H1 (cell line): ENCODE measurements around the gene SLC39A2.

ENCODE experiments used
- EZH2 ChIP-seq: fragments of 200-600 bp; sonication (generic); IDR thresholded peaks from 2 replicates; pipeline ENCODE4 v1.7.1; 2012; ENCODE audit warnings: low read depth, mild to moderate bottlenecking, moderate library complexity, low read length, inconsistent platforms; ENCODE audit not compliant: severe bottlenecking
- GABPA ChIP-seq: IDR thresholded peaks from 2 replicates; pipeline ENCODE4 v1.6.1; 2011; ENCODE audit warnings: mild to moderate bottlenecking, low read length, moderate library complexity, borderline replicate concordance; ENCODE audit not compliant: insufficient read depth
- HDAC2 ChIP-seq, 2 experiments: fragments of 300-600 bp in 1 of 2; sonication (generic) in 1 of 2; IDR thresholded peaks; 2 replicates each; pipeline ENCODE4 v1.6.1; 2011 to 2012; ENCODE audit warnings: low read depth in 2 of 2, low read length in 2 of 2, mild to moderate bottlenecking in 2 of 2, moderate library complexity in 2 of 2, borderline replicate concordance in 1 of 2, inconsistent platforms in 1 of 2
- JUND ChIP-seq: IDR thresholded peaks from 2 replicates; pipeline ENCODE4 v1.6.1; 2011; ENCODE audit warnings: mild to moderate bottlenecking, improper control_type of control experiment, low read length
- POLR2A ChIP-seq, 2 experiments: IDR thresholded peaks; 1 replicate in 1 of 2; 2 replicates in 1 of 2; pipeline ENCODE4 v1.6.1; 2011; ENCODE audit warnings: low read depth in 2 of 2, low read length in 2 of 2, mild to moderate bottlenecking in 2 of 2; ENCODE audit errors: control extremely low read depth in 1 of 2
- RBBP5 ChIP-seq: IDR thresholded peaks from 2 replicates; pipeline ENCODE4 v1.7.1; 2012; ENCODE audit warnings: low read depth, mild to moderate bottlenecking, inconsistent platforms, low read length, moderate library complexity, borderline replicate concordance
- SIX5 ChIP-seq: IDR thresholded peaks from 2 replicates; pipeline ENCODE4 v1.6.1; 2011; ENCODE audit warnings: mild to moderate bottlenecking, low read depth, low read length
- TAF1 ChIP-seq: IDR thresholded peaks from 2 replicates; pipeline ENCODE4 v1.6.1; 2011; ENCODE audit warnings: mild to moderate bottlenecking, low read depth, low read length
- TF ChIP-seq, protein P1 (sequence below), 3 experiments: IDR thresholded peaks; 1 replicate in 2 of 3; 2 replicates in 1 of 3; pipeline versions ENCODE4 v1.5.1 to v1.6.1; 2011; ENCODE audit warnings: low read length in 3 of 3, mild to moderate bottlenecking in 3 of 3, inconsistent platforms in 2 of 3, low read depth in 1 of 3, moderate library complexity in 1 of 3; ENCODE audit not compliant: insufficient read depth in 1 of 3; ENCODE audit errors: control extremely low read depth in 1 of 3

GRCh38 chr14:21030531-21030930 lies 31.4 kb downstream of the SLC39A2 start:
- TF ChIP-seq GABPA, result no peak
- no peak for TF ChIP-seq POLR2A (IDR thresholded peaks at IDR 0.05; ENCODE audit: control extremely low read depth in 1 of 2, low read depth in 2 of 2, low read length in 2 of 2)
- TF ChIP-seq, protein P1, sequence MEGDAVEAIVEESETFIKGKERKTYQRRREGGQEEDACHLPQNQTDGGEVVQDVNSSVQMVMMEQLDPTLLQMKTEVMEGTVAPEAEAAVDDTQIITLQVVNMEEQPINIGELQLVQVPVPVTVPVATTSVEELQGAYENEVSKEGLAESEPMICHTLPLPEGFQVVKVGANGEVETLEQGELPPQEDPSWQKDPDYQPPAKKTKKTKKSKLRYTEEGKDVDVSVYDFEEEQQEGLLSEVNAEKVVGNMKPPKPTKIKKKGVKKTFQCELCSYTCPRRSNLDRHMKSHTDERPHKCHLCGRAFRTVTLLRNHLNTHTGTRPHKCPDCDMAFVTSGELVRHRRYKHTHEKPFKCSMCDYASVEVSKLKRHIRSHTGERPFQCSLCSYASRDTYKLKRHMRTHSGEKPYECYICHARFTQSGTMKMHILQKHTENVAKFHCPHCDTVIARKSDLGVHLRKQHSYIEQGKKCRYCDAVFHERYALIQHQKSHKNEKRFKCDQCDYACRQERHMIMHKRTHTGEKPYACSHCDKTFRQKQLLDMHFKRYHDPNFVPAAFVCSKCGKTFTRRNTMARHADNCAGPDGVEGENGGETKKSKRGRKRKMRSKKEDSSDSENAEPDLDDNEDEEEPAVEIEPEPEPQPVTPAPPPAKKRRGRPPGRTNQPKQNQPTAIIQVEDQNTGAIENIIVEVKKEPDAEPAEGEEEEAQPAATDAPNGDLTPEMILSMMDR (IDR thresholded peaks at IDR 0.05; ENCODE audit: control extremely low read depth in 1 of 3, insufficient read depth in 1 of 3, low read depth in 1 of 3, low read length in 3 of 3), result no peak
- TF ChIP-seq JUND, result no peak
- no peak for TF ChIP-seq SIX5
- no peak for TF ChIP-seq TAF1
- no peak for TF ChIP-seq HDAC2 (IDR thresholded peaks at IDR 0.05; ENCODE audit: borderline replicate concordance in 1 of 2, low read depth in 2 of 2, low read length in 2 of 2)
- no peak for TF ChIP-seq RBBP5
- TF ChIP-seq EZH2, result no peak
